ENCODE results near the gene TFF3. TPM values are rescaled to one million over a fixed set of nuclear protein-coding genes. Genes with fewer than 3 reads are reported as not detected.
A peak's percentile ranks its signal among the peaks of the same experiment; 100 is the strongest.

Gene TFF3
- total and polyA plus RNA-seq, 10 of the 15 experiments (the other 5 are each of a cell fraction or from before 2014, with no cell fraction given), result not detected

- TF ChIP-seq ZBTB40 (IDR thresholded peaks at IDR 0.05; ENCODE audit: borderline replicate concordance), result no peak
- TF ChIP-seq, protein P1, sequence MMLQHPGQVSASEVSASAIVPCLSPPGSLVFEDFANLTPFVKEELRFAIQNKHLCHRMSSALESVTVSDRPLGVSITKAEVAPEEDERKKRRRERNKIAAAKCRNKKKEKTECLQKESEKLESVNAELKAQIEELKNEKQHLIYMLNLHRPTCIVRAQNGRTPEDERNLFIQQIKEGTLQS (IDR thresholded peaks at IDR 0.05; ENCODE audit: borderline replicate concordance, extremely low read depth, low read depth, low read length), result no peak
- TF ChIP-seq TARDBP (IDR thresholded peaks at IDR 0.05; ENCODE audit: borderline replicate concordance), result no peak
- TF ChIP-seq MLLT1 (IDR thresholded peaks at IDR 0.05), result no peak
- TF ChIP-seq IRF4 (IDR thresholded peaks at IDR 0.05; ENCODE audit: low read depth, low read length), result peak; percentile 43; the same call in 1 of the 2 replicates
- no peak for TF ChIP-seq POU2F2 (IDR thresholded peaks at IDR 0.05; ENCODE audit: borderline replicate concordance, low read depth, low read length)
- 0 out of 2 replicates have a peak, but pooled peaks have one; percentile 23 for TF ChIP-seq SMC3 (IDR thresholded peaks at IDR 0.05; ENCODE audit: borderline replicate concordance, low read length)
- TF ChIP-seq NR2C2 (IDR thresholded peaks at IDR 0.05; ENCODE audit: borderline replicate concordance, control insufficient read depth, insufficient read length, low read depth), result no peak
- no peak for TF ChIP-seq NBN (IDR thresholded peaks at IDR 0.05)
- no peak for TF ChIP-seq TBL1XR1 (IDR thresholded peaks at IDR 0.05; ENCODE audit: low read depth, low read length)
- TF ChIP-seq RELB (IDR thresholded peaks at IDR 0.05; ENCODE audit: low read depth), result no peak
- TF ChIP-seq, protein P2, sequence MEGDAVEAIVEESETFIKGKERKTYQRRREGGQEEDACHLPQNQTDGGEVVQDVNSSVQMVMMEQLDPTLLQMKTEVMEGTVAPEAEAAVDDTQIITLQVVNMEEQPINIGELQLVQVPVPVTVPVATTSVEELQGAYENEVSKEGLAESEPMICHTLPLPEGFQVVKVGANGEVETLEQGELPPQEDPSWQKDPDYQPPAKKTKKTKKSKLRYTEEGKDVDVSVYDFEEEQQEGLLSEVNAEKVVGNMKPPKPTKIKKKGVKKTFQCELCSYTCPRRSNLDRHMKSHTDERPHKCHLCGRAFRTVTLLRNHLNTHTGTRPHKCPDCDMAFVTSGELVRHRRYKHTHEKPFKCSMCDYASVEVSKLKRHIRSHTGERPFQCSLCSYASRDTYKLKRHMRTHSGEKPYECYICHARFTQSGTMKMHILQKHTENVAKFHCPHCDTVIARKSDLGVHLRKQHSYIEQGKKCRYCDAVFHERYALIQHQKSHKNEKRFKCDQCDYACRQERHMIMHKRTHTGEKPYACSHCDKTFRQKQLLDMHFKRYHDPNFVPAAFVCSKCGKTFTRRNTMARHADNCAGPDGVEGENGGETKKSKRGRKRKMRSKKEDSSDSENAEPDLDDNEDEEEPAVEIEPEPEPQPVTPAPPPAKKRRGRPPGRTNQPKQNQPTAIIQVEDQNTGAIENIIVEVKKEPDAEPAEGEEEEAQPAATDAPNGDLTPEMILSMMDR (IDR thresholded peaks at IDR 0.05 in 2 of 3, conservative IDR thresholded peaks at IDR 0.05 in 1 of 3; ENCODE audit: control insufficient read depth in 2 of 3, extremely low read depth in 1 of 3, insufficient read depth in 1 of 3, low read depth in 3 of 3, low read length in 3 of 3), result no peak
- no peak for TF ChIP-seq HSF1 (IDR thresholded peaks at IDR 0.05; ENCODE audit: low read depth, low read length)
- TF ChIP-seq MYC (IDR thresholded peaks at IDR 0.05; ENCODE audit: insufficient read depth, insufficient read length, insufficient replicate concordance, low read length, severe bottlenecking), result no peak
- TF ChIP-seq SREBF2 (IDR thresholded peaks at IDR 0.05; ENCODE audit: low read length), result no peak
- TF ChIP-seq TCF7 (IDR thresholded peaks at IDR 0.05; ENCODE audit: borderline replicate concordance), result no peak
Observed at GRCh38 chr21:42285569-42286245, 29.5 kb downstream of the TFF3 start (continued).

All from GM12878 (cell line).